Stomach (tissue), 4 donors: Measurements from ENCODE around the gene PRR18.

ENCODE experiments used
- CTCF ChIP-seq, 7 experiments: fragments of 450-650 bp in 4 of 7; fragments of 200-600 bp in 3 of 7; sonication (generic) in 3 of 7; IDR thresholded peaks; one replicate each; pipeline ENCODE4 v1.5.1; 2016 to 2019; ENCODE audit warnings: antibody characterized with exemption in 7 of 7, control low read depth in 2 of 7, mild to moderate bottlenecking in 1 of 7
- POLR2A ChIP-seq, 4 donors: fragments of 450-650 bp; IDR thresholded peaks; one replicate each; pipeline ENCODE4 v1.6.1; 2016; ENCODE audit warnings: antibody characterized with exemption in 4 of 4, control low read depth in 2 of 4, mild to moderate bottlenecking in 1 of 4, moderate library complexity in 1 of 4
- POLR2AphosphoS5 ChIP-seq, 3 donors: sonication (generic); formaldehyde crosslinking; IDR thresholded peaks; one replicate each; pipeline ENCODE4 v1.6.1; 2016; ENCODE audit warnings: antibody characterized with exemption in 3 of 3

GRCh38 chr6:166330612-166331011 is 22.4 kb upstream of the PRR18 start:
- no peak for TF ChIP-seq POLR2A (IDR thresholded peaks at IDR 0.05)
- TF ChIP-seq POLR2AphosphoS5 (IDR thresholded peaks at IDR 0.05), result no peak
- no peak for TF ChIP-seq CTCF (IDR thresholded peaks at IDR 0.05)
